Stimulated activated CD8-positive, alpha-beta memory T cell treated with anti-CD3 and anti-CD28 coated beads, Interleukin-4, amount 100 ng/mL, for 4 hours (primary cell): ENCODE measurements around the gene AKR1B1.
A peak's percentile ranks its signal among the peaks of the same experiment; 100 is the strongest.
"Not testable (repeated sequence)": the region's sequence is repeated elsewhere in the genome, so short reads cannot be mapped to it uniquely, and the experiment has no call there.

ENCODE experiments used
- DNase-seq, 2 donors: peaks; one replicate each; pipeline ENCODE4 v3.0.0-alpha.2; 2020; ENCODE audit warnings: low read depth in 2 of 2, low spot score in 1 of 2

Gene AKR1B1

DNA sequence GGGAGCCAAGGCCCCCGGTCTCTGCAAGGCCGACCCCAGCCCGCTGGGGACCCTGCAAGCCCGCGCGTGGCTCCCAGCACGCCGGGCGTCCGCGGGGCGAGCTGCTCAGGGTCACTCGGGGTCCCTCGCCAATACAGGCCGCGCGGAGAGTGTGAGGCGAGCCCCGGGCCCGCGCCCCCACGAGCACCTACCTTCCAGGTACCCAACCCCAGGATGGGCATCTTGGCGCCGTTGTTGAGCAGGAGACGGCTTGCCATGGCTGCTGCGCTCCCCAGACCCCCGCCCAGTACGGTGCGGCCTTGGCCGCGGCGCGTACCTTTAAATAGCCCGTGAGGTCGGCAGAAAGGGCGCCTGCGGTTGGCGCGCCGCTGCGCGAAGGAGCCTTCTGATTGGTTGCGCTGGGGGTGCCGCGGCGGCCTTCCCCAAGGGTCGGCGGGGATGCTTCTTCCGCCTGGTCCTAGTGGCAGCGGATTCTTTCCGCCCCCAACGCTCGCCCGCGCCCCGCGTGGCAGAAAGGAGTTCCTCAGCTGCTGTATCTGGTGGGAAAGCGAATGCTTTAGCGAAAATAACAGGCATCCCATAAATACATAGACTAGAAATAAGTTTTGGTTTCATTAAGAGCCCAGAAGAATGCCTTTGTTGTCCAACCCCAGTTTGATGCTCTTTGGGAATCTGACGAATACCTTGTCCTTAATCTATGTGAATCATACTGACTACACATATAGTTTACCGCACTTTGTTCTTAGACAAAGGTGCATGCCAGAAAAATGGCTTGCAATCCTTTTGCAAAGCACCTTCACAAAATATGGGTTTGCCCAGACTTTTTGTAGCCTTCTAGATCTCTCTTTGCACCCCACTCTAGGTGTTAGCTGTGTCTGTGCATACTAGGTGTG is at the start of gene AKR1B1:
TSS of gene AKR1B1 (minus strand) at position 295 of the 893 bp plus-strand sequence. CDS start at position 257, 38 bp downstream.
- DNase-seq = peak; percentile 53 to 77

DNA sequence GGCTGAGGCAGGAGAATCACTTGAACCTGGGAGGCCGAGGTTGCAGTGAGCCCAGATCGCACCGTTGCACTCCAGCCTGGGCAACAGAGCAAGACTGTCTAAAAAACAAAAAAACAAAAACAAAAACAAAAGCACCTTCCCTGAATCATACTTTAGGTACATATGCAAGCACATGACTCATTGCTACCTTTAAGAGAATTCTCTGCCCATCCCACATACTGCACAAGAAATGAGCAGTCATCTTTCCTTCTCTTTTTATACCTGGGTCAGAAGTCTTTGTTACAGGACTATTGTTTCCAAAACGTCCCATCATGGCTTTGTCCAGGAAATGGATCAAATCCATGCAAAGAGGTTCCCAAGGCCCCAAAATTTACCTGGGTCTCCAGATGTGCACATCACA is 47.0 kb upstream of the AKR1B1 start:
- DNase-seq = no peak

GRCh38 chr7:134504660-134505164 is 45.8 kb upstream of the AKR1B1 start:
- no peak for DNase-seq

- no peak for DNase-seq
These were observed 43.8 kb upstream of the AKR1B1 start for GRCh38 chr7:134502463-134503371.

GRCh38 chr7:134500982-134501381 is 42.1 kb upstream of the AKR1B1 start:
- no peak for DNase-seq

DNA sequence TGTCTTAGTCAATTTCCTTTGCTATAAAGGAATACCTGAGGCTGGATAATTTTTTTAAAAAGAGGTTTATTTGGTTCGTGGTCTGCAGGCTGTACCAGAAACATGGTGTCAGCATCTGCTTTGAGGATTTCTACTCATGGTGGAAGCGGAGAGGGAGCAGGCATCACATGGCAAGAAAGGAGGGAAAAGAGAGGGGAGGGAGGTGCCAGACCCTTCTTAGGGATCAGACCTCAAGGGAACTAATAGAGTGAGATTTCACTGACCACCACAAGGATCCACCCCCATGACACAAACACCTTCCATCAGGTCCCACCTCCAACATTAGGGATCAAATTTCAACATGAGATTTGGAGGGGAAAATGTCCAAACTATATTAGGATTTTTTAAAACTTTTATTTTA is 41.5 kb upstream of the AKR1B1 start:
- no peak for DNase-seq

DNA sequence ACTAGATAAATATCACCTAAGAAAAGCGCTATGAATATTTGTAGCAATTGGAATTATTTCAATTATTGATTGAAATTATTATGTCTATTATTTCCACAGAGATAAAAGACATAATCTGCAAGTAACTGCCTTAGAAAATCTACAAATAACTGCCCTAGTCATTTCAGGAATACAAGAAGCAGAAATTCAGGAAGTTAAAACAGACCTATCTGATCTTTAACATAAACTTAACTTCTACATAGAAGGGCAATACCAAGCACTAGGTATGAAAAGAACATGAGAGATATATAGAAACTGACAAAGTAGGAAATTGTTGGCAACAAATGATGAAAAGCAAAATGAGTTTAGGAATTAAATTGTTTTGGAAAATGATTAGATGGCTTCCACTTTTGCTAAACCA is 36.6 kb upstream of the AKR1B1 start:
- no peak for DNase-seq

GRCh38 chr7:134493091-134493490 is 34.2 kb upstream of the AKR1B1 start:
- DNase-seq = no peak

GRCh38 chr7:134487721-134488120 is 28.8 kb upstream of the AKR1B1 start:
- not testable (repeated sequence) for DNase-seq

DNA sequence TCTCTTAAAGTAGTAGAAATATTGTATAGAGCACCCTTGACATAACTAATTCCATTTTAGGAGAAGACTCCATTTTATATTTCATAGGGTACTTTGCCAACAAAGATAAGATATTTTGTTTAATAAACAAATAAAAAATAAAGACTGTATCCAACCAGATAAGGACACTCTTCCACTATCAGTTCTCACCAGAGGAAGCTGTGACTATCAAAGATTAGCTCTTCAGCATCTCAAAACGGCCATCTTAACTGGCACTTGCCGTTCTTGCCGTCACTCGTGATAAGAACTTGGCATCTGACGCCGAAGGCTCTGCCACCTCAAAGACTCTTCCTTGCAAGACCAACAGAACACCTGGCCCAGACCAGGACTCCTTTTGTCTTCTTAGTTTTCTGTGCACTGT is 26.3 kb upstream of the AKR1B1 start:
- no peak for DNase-seq

GRCh38 chr7:134483296-134483695 is 24.4 kb upstream of the AKR1B1 start:
- no peak for DNase-seq

DNA sequence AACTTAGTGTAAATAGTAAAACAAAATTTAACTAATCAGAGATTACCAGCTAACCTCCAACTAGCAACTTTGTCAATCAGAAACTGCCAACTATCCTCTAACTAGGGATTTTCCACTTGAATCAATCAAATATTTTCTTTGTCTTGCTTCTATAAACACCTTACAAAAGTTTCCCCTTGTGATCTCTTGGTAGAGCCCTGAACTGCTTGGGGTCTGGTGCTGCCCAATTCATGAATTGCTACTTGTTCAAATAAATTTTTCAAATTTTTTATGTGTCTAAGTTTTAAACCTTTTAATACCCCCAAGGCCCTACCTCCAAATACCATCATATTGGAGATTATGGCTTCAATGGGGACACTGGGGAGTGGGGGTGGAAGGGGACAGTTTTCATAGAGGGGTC is 24.0 kb upstream of the AKR1B1 start:
- no peak for DNase-seq

DNA sequence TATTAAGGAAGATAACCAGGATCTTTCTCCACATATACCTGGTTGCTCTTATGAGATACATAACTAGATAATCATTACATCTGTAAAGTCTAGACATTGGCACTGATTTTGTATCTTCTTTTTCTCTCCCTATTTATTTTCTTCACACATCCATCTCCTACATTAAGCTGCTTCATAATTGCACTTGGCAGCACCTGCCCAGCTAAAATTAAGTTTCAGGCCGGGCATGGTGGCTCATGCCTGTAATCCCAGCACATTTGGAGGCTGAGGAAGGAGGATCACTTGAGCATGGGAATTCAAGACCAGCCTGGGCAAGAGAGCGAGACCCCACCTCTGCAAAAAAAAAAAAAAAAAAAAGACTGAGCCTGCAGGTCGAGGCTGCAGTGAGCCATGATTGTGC is 22.3 kb upstream of the AKR1B1 start:
- no peak for DNase-seq

DNA sequence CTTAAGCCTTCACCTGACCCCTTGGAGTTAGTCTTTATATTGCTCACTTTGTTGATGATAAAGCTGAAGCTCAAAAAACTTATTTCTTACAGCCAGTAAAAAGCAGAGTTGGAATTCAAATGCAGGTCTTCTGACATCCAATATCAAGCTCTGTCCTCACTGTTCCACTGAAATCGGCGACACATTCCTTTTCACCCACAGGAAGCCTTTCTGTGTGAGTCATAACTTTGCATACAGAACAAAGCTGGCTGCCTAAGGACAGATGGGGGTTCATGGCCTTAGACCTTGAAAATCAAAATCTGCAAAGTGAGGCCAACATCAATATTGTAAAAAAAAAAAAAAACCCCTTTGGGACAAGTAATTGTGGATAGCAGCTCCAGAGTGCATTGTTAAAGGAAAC is 21.8 kb upstream of the AKR1B1 start:
- no peak for DNase-seq

DNA sequence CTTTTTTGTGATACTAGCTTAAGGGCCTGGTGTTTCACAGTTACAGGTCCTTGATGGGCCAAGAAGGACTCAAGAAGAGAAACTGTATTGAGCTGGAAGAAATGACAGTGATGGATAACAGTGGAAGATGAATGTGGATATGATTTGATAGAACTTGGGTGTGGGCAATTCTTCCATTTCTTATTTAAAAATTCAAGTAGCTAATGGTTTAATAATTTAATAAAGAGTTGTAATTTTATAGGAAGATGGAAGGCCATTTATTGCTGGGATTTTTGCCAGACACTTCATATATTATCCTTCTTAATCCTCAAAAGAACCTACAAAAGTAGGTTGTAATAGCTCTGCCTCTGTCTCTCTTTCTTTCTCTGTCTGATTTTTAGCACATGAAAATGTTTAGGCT is 21.3 kb upstream of the AKR1B1 start:
- DNase-seq = no peak

- no peak for DNase-seq
These were observed 19.8 kb upstream of the AKR1B1 start for GRCh38 chr7:134478707-134479106.

- DNase-seq = no peak
These were observed 19.1 kb upstream of the AKR1B1 start for GRCh38 chr7:134477954-134478353.

- DNase-seq = no peak
These were observed 17.1 kb upstream of the AKR1B1 start for GRCh38 chr7:134476044-134476443.

DNA sequence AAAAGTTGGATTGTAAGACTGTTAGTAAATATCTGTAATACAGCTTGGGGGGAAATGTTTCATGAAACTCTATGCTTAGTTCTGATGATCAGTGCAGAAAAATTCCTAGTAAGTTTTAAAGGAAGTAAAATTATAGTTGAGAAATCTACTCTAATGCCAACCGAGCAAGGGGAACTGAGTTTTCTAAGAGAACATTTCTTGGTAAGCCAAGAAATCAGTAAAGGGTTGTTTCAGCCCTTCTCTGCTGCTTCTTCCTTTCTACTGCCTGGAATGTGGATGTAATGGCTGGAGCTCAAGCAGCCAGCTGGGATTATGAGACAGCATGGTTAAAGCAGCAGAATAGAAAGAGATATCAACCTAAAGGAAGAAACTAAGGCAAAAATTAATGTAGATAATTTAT is 15.9 kb upstream of the AKR1B1 start:
- DNase-seq = no peak

GRCh38 chr7:134473861-134474291 is 15.0 kb upstream of the AKR1B1 start:
- DNase-seq = no peak

DNA sequence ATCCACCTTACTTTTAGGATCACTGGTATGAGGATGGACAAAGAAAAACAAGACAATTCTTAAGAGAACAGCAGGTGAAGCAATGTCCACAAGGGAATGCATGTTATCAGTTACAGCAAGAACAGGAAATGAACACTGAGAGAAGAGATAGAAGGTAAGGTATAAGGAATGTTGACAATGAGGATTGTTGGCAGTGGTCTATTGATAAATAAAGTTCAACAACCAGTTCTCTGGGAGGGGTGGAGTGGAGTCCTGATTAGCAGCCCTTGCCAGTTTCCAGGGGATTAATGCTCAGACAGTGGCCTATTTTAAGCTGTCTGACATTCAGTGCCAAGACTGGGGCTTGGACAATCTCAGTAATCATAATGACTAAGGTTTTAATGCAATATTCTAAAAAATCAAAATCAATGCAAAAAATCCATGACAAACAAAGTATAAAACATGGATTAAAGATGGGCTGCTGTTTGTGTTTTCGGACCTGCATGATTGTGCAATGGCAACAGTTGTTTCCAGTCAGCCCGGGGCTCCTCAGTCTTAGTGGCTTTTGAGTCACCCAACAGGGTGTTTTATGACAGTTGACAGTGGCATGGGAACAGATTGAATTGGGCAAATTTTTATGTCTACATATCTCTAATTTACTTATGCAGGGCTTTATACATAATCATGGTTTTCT is 13.8 kb upstream of the AKR1B1 start:
- no peak for DNase-seq
